K562 (cell line): ENCODE data around the gene NIPBL. TPM values are rescaled to one million over a fixed set of nuclear protein-coding genes. Genes with fewer than 3 reads are reported as not detected.
"Not testable (repeated sequence)": the region's sequence is repeated elsewhere in the genome, so short reads cannot be mapped to it uniquely, and the experiment has no call there.

Experiments used
- ATAC-seq: fragments of 200-7000 bp; cut with Tn5 transposase; 3 replicates; pipeline ENCODE4 v1.9.1; 2020; ENCODE audit warnings: moderate library complexity
- BruUV-seq: library from RNA; stranded (reverse); fragments of 400-500 nt; replicated peaks from 2 replicates; lab custom pipeline; 2021; lab: Mats Ljungman, UMichigan
- CTCF ChIA-PET: fragments of 300-600 bp; formaldehyde crosslinking; extraction: SDS; loops from one replicate; lab custom pipeline; 2021; ENCODE audit warnings: low intra/inter-chr PET ratio; lab: Yijun Ruan, JAX
- POLR2A ChIA-PET: fragments of 300-600, 350-650 bp; sonication (Branson Sonifier 250); formaldehyde crosslinking; extraction: SDS; loops from one replicate; lab custom pipeline; 2021; ENCODE audit warnings: antibody characterized with exemption, inconsistent platforms; lab: Yijun Ruan, JAX
- DNase-seq, 4 experiments: peaks; one replicate each; pipeline versions ENCODE4 v3.0.0 to v3.0.0-alpha.2; 2011 to 2018; ENCODE audit warnings: low spot score in 3 of 4, mixed read lengths in 3 of 4; ENCODE audit errors: extremely low read depth in 1 of 4
- FAIRE-seq: peaks from 2 replicates; lab custom pipeline; 2011; peaks lifted over from hg19 to GRCh38; lab: Jason Lieb, UNC
- H2AFZ ChIP-seq: 2 replicates; pipeline ENCODE4 v1.6.0; 2011; ENCODE audit warnings: low read depth, low read length, control low read depth, inconsistent platforms
- H3K27ac ChIP-seq: fragments of 200-600 bp; 3 replicates; pipeline ENCODE4 v1.8.0; 2011; ENCODE audit warnings: low read depth, mild to moderate bottlenecking, control low read depth, inconsistent platforms, low read length, moderate library complexity, mixed read lengths; ENCODE audit errors: extremely low read depth
- H3K27me3 ChIP-seq, 2 experiments: fragments of 300-600 bp in 1 of 2; 2 replicates in 1 of 2; 3 replicates in 1 of 2; pipeline versions ENCODE4 v1.6.0 to v1.8.0; 2011; ENCODE audit warnings: inconsistent platforms in 2 of 2, low read length in 2 of 2, mild to moderate bottlenecking in 1 of 2, mixed read lengths in 1 of 2, moderate library complexity in 1 of 2; ENCODE audit not compliant: control insufficient read depth in 2 of 2, insufficient read depth in 2 of 2
- H3K36me3 ChIP-seq: fragments of 300-600 bp; 3 replicates; pipeline ENCODE4 v1.8.0; 2011; ENCODE audit warnings: mild to moderate bottlenecking, low read length, inconsistent platforms; ENCODE audit not compliant: control insufficient read depth, insufficient read depth
- H3K4me1 ChIP-seq, 2 experiments: fragments of 200-600 bp in 1 of 2; replicated peaks in 1 of 2; 2 replicates in 1 of 2; 3 replicates in 1 of 2; pipeline versions ENCODE4 v1.5.1 to v1.8.0; 2011; ENCODE audit warnings: inconsistent platforms in 2 of 2, low read length in 2 of 2, mild to moderate bottlenecking in 1 of 2, mixed read lengths in 1 of 2, moderate library complexity in 1 of 2; ENCODE audit not compliant: control insufficient read depth in 2 of 2, insufficient read depth in 2 of 2
- H3K4me2 ChIP-seq: 2 replicates; pipeline ENCODE4 v1.6.1; 2011; ENCODE audit warnings: low read length, control low read depth, inconsistent platforms, mixed read lengths; ENCODE audit not compliant: insufficient read depth
- H3K4me3 ChIP-seq: fragments of 200-600 bp; sonication (generic), shearing (Covaris generic); 2 replicates; pipeline ENCODE4 v1.5.1; 2016; ENCODE audit warnings: control low read depth, inconsistent platforms
- H3K79me2 ChIP-seq: fragments of 200-600 bp; 3 replicates; pipeline ENCODE4 v1.8.0; 2011; ENCODE audit warnings: low read length, inconsistent platforms; ENCODE audit not compliant: control insufficient read depth, insufficient read depth
- H3K9ac ChIP-seq, 2 experiments: 2 replicates each; pipeline versions ENCODE4 v1.6.0 to v1.6.1; 2011; ENCODE audit warnings: low read depth in 2 of 2, low read length in 2 of 2, control low read depth in 1 of 2, inconsistent platforms in 1 of 2, mild to moderate bottlenecking in 1 of 2, mixed read lengths in 1 of 2; ENCODE audit not compliant: insufficient read depth in 1 of 2
- H3K9me1 ChIP-seq: one replicate; pipeline ENCODE4 v1.6.0; 2011; ENCODE audit warnings: inconsistent platforms, mild to moderate bottlenecking, low read length, moderate library complexity; ENCODE audit not compliant: control insufficient read depth, insufficient read depth
- H3K9me3 ChIP-seq: replicated peaks from 2 replicates; pipeline ENCODE4 v1.5.1; 2011; ENCODE audit warnings: low read depth, low read length, inconsistent platforms; ENCODE audit not compliant: control insufficient read depth, insufficient read depth
- H4K20me1 ChIP-seq: replicated peaks from 2 replicates; pipeline ENCODE4 v1.6.1; 2011; ENCODE audit warnings: low read length, inconsistent platforms, mixed read lengths; ENCODE audit not compliant: control insufficient read depth, insufficient read depth
- CCNT2 ChIP-seq: IDR thresholded peaks from 2 replicates; pipeline ENCODE4 v1.6.1; 2011; ENCODE audit warnings: borderline replicate concordance, low read depth, mild to moderate bottlenecking, moderate library complexity, mixed read lengths, low read length; ENCODE audit not compliant: insufficient read length; ENCODE audit errors: extremely low read depth
- CTCF ChIP-seq, 3 experiments: IDR thresholded peaks in 2 of 3; conservative IDR thresholded peaks in 1 of 3; 2 replicates each; pipeline ENCODE4 v1.5.1; 2011 to 2012; ENCODE audit warnings: low read length in 3 of 3, mild to moderate bottlenecking in 3 of 3, control low read depth in 2 of 3, improper control_type of control experiment in 1 of 3, inconsistent platforms in 1 of 3, low read depth in 1 of 3, mixed read lengths in 1 of 3, moderate library complexity in 1 of 3; ENCODE audit not compliant: insufficient read depth in 2 of 3
- EZH2 ChIP-seq: IDR thresholded peaks from 2 replicates; pipeline ENCODE4 v1.6.1; 2012; ENCODE audit warnings: low read depth, mild to moderate bottlenecking, inconsistent platforms, low read length, borderline replicate concordance
- FOXA1 ChIP-seq: fragments of 450-650 bp; IDR thresholded peaks from 2 replicates; pipeline ENCODE4 v1.6.1; 2016; ENCODE audit warnings: mild to moderate bottlenecking, borderline replicate concordance
- FOXA3 ChIP-seq, 2 experiments: fragments of 450-650 bp in 1 of 2; sonication (generic) in 1 of 2; formaldehyde crosslinking; IDR thresholded peaks in 1 of 2; conservative IDR thresholded peaks in 1 of 2; 2 replicates each; pipeline versions ENCODE4 v1.4.0 to v1.8.0; 2020 to 2022; ENCODE audit warnings: mild to moderate bottlenecking in 2 of 2, missing genetic modification reagents in 1 of 2
- HES1 ChIP-seq: fragments of 450-650 bp; IDR thresholded peaks from 2 replicates; pipeline ENCODE4 v1.6.1; 2016; ENCODE audit warnings: low read depth, mild to moderate bottlenecking, moderate library complexity
- ZNF311 ChIP-seq: fragments of 250-450 bp; sonication (Bioruptor Pico); IDR thresholded peaks from 2 replicates; pipeline ENCODE4 v1.4.0; 2020; ENCODE audit warnings: mild to moderate bottlenecking, moderate library complexity
- WGBS: fragments of 100-300 bp; shearing (Covaris generic); methylation state at CpG from one replicate; pipeline ENCODE4 v1.1.6; 2016; ENCODE audit warnings: low coverage, mixed read lengths; ENCODE audit not compliant: insufficient coverage; ENCODE audit errors: missing lambda C conversion rate; 5-methylcytosine and 5-hydroxymethylcytosine counted together
- in situ Hi-C: fragments of 300-500 bp; cut with MboI; formaldehyde crosslinking; loops from 4 replicates; pipeline ENCODE4 v1.15.0; 2018; ENCODE audit warnings: inconsistent platforms, mixed read lengths
- intact Hi-C: fragments of 100-400 bp; cut with micrococcal nuclease; formaldehyde crosslinking; loops from 2 replicates; pipeline ENCODE4 v1.14.2; 2022
- polyA plus RNA-seq, 8 experiments: library from polyadenylated mRNA; depleted of rRNA in 4 of 8; stranded (reverse) in 5 of 8; unstranded in 3 of 8; fragments of >200 nt; fragmentation: Nextera tagmentation in 2 of 8; fragmentation: Illumina TruSeq in 1 of 8; extraction: Ambion mirVana in 2 of 8; extraction: Trizol in 1 of 8; gene quantifications; 2 replicates each; pipeline versions ENCODE4 v1.2.1 to v1.2.3, GENCODE V29; 2011 to 2014; ENCODE audit warnings: inconsistent platforms in 1 of 8, missing spikeins in 1 of 8
- total RNA-seq, 7 experiments: library from RNA; depleted of rRNA in 6 of 7; stranded (reverse); fragments of >200 nt in 6 of 7; fragmentation: Illumina TruSeq in 2 of 7; extraction: Trizol in 2 of 7; gene quantifications; 2 replicates each; pipeline versions ENCODE4 v1.2.1 to v1.2.3, GENCODE V29; 2011 to 2021; ENCODE audit warnings: low replicate concordance in 1 of 7

Gene NIPBL
- total and polyA plus RNA-seq, 9 of the 15 experiments (the other 6 are each of a cell fraction or from before 2014, with no cell fraction given), result 12.9 to 56.7 (median 38.9) TPM

- H3K9ac ChIP-seq, H3K36me3 ChIP-seq, H3K9me3 ChIP-seq, H2AFZ ChIP-seq, H3K79me2 ChIP-seq, H3K9me1 ChIP-seq, intact Hi-C loops, FAIRE-seq, H3K4me2 ChIP-seq, ATAC-seq, H3K27ac ChIP-seq, DNase-seq, BruUV-seq, H3K4me1 ChIP-seq, in situ Hi-C loops, H4K20me1 ChIP-seq, H3K4me3 ChIP-seq, CTCF ChIA-PET: not testable (repeated sequence)
- 5% methylated on average over 1 of the region's 1 CpG for WGBS
- POLR2A ChIA-PET, result interaction anchor here (1.4 kb wide), 1 partner anchor 19 kb away, joined by 3 read pairs; no protein-coding TSS in a partner anchor
- H3K27me3 ChIP-seq, result peaks cover 21 to 22% of the 10 kb centered on the region in 2 experiments
Measured at GRCh38 chr5:37086026-37086425, 209.5 kb downstream of the NIPBL start.

- no peaks in the 10 kb centered on the region for H4K20me1 ChIP-seq
- intact Hi-C loops, result no loop called here
Measured at GRCh38 chr5:37086466-37087173, 210.1 kb downstream of the NIPBL start.

More at GRCh38 chr5:37086466-37087173, 210.1 kb downstream of the NIPBL start:
- in situ Hi-C loops, result no loop called here
- no peaks in the 10 kb centered on the region for H3K36me3 ChIP-seq
- H3K4me1 ChIP-seq, result no peaks in the 10 kb centered on the region
- ATAC-seq, result no peak; the same call in 2 of the 3 replicates
- ChIA-PET POLR2A (interaction anchor here (1.4 kb wide), 1 partner anchor 19 kb away, joined by 3 read pairs; no protein-coding TSS in a partner anchor), CTCF (no interaction called here)
- no peak overlapping the region for H3K4me3 ChIP-seq
- BruUV-seq, result no TSS peak
- TF ChIP-seq CTCF (IDR thresholded peaks at IDR 0.05 in 2 of 3, conservative IDR thresholded peaks at IDR 0.05 in 1 of 3; ENCODE audit: insufficient read depth in 2 of 3, low read depth in 1 of 3, low read length in 3 of 3), result no peak
- peak in 1 of 2 experiments; percentile 33; a peak in 1 of 4 replicates for TF ChIP-seq FOXA3 (CRISPR knock-in tag; conservative IDR thresholded peaks at IDR 0.05 in 1 of 2, IDR thresholded peaks at IDR 0.05 in 1 of 2)
- TF ChIP-seq FOXA1, result 0 out of 2 replicates have a peak, but pooled peaks have one; percentile 21
- TF ChIP-seq ZNF311 (CRISPR knock-in tag), result no peak
- no peak for TF ChIP-seq EZH2
- TF ChIP-seq HES1, result peak; percentile 72
- TF ChIP-seq CCNT2, result no peak
- H3K27me3 ChIP-seq, result peaks cover 16 to 21% of the 10 kb centered on the region in 2 experiments
- H3K4me2 ChIP-seq, result no peak overlapping the region
- FAIRE-seq, result no peak
- H3K9me3 ChIP-seq, result no peaks in the 10 kb centered on the region; the same call in 1 of the 2 replicates
- peak in 1 of 4 experiments; percentile 3 for DNase-seq
- no peak overlapping the region for H3K27ac ChIP-seq
- H3K79me2 ChIP-seq, result no peaks in the 10 kb centered on the region
- 5% methylated on average over 12 of the region's 12 CpGs for WGBS
- H3K9me1 ChIP-seq, result no peaks in the 10 kb centered on the region
- H3K9ac ChIP-seq, result no peak overlapping the region
- no peak overlapping the region for H2AFZ ChIP-seq
